ENCODE measurements around the gene DNM3.

- no peak for TF ChIP-seq CTCF (IDR thresholded peaks at IDR 0.05; ENCODE audit: insufficient read depth, low read depth, low read length)
- no peak for TF ChIP-seq EZH2 (IDR thresholded peaks at IDR 0.05; ENCODE audit: insufficient read depth, low read length)
These were observed 128.5 kb downstream of the DNM3 start for GRCh38 chr1:171969813-171970212.
